ENCODE measurements around the gene USP6NL. TPM values are rescaled to one million over a fixed set of nuclear protein-coding genes. Genes with fewer than 3 reads are reported as not detected.

USP6NL gene
- total and polyA plus RNA-seq, 10 of the 15 experiments (the other 5 are each of a cell fraction or from before 2014, with no cell fraction given) = 4.0 to 27.7 (median 18.2) TPM

DNA sequence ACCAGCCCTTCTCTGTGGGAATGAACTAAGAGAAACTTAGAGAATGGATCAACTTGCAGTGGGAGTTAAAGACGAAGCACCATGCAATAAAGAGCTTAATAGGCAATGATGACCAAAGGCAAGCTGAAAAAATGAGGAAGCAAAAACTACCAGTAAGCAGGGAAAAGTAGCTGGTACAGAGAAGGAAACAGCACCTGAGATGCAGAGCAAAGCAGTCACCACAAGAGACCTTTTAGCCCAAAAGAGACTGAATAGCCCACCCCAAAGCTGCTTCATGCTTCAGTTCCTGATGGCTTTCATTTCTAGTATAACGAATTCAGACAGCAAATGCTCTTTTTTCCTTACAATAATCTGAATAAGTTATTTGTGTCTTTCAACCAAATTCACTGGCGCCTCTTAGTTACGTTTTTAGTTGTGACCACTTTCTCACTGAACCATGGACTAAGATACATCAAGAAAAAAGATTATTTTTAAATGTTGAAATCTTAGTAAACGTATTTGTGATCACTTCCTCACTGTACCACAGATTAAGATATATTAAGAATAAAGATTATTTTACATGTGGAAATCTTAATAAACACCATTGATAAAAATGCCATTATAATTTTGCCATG is 76.0 kb downstream of the USP6NL start (continued):
- TF ChIP-seq CUX1 (IDR thresholded peaks at IDR 0.05; ENCODE audit: insufficient replicate concordance, low read depth, low read length) (no peak), ZNF592 (IDR thresholded peaks at IDR 0.05) (no peak), HDAC2 (IDR thresholded peaks at IDR 0.05) (no peak), CBFB (IDR thresholded peaks at IDR 0.05; ENCODE audit: low read depth) (no peak), POU2F2 (IDR thresholded peaks at IDR 0.05; ENCODE audit: borderline replicate concordance, low read depth, low read length) (no peak), ZZZ3 (IDR thresholded peaks at IDR 0.05; ENCODE audit: control insufficient read depth, insufficient read length, low read depth) (no peak), YY1 (IDR thresholded peaks at IDR 0.05; ENCODE audit: low read depth, low read length) (no peak), PKNOX1 (IDR thresholded peaks at IDR 0.05) (no peak), RAD21 (IDR thresholded peaks at IDR 0.05; ENCODE audit: insufficient read depth, low read depth, low read length) (no peak; the same call in 1 of the 2 replicates), ZBED1 (IDR thresholded peaks at IDR 0.05; ENCODE audit: borderline replicate concordance) (no peak), JUND (IDR thresholded peaks at IDR 0.05; ENCODE audit: low read depth, low read length) (no peak), RBBP5 (conservative IDR thresholded peaks at IDR 0.05) (no peak), POLR2A (IDR thresholded peaks at IDR 0.05; ENCODE audit: low read depth, low read length) (no peak), CREB1 (IDR thresholded peaks at IDR 0.05; ENCODE audit: low read depth) (0 out of 2 replicates have a peak, but pooled peaks have one; percentile 11)
- TF ChIP-seq, protein P1, sequence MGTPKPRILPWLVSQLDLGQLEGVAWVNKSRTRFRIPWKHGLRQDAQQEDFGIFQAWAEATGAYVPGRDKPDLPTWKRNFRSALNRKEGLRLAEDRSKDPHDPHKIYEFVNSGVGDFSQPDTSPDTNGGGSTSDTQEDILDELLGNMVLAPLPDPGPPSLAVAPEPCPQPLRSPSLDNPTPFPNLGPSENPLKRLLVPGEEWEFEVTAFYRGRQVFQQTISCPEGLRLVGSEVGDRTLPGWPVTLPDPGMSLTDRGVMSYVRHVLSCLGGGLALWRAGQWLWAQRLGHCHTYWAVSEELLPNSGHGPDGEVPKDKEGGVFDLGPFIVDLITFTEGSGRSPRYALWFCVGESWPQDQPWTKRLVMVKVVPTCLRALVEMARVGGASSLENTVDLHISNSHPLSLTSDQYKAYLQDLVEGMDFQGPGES (IDR thresholded peaks at IDR 0.05) = no peak
- TF ChIP-seq, protein P2, sequence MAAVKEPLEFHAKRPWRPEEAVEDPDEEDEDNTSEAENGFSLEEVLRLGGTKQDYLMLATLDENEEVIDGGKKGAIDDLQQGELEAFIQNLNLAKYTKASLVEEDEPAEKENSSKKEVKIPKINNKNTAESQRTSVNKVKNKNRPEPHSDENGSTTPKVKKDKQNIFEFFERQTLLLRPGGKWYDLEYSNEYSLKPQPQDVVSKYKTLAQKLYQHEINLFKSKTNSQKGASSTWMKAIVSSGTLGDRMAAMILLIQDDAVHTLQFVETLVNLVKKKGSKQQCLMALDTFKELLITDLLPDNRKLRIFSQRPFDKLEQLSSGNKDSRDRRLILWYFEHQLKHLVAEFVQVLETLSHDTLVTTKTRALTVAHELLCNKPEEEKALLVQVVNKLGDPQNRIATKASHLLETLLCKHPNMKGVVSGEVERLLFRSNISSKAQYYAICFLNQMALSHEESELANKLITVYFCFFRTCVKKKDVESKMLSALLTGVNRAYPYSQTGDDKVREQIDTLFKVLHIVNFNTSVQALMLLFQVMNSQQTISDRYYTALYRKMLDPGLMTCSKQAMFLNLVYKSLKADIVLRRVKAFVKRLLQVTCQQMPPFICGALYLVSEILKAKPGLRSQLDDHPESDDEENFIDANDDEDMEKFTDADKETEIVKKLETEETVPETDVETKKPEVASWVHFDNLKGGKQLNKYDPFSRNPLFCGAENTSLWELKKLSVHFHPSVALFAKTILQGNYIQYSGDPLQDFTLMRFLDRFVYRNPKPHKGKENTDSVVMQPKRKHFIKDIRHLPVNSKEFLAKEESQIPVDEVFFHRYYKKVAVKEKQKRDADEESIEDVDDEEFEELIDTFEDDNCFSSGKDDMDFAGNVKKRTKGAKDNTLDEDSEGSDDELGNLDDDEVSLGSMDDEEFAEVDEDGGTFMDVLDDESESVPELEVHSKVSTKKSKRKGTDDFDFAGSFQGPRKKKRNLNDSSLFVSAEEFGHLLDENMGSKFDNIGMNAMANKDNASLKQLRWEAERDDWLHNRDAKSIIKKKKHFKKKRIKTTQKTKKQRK (IDR thresholded peaks at IDR 0.05; ENCODE audit: low read depth, low read length) = no peak

Data from GM12878 (cell line).